HepG2 (cell line): ENCODE measurements around the gene CRIP1.

Experiments
- CREM ChIP-seq, 2 experiments: sonication (generic) in 1 of 2; formaldehyde crosslinking in 1 of 2; IDR thresholded peaks; 2 replicates each; pipeline versions ENCODE4 v1.4.0 to v1.6.1; 2016 to 2020; ENCODE audit warnings: antibody characterized with exemption in 1 of 2, mild to moderate bottlenecking in 1 of 2, missing genetic modification reagents in 1 of 2
- ELF1 ChIP-seq: sonication (generic); formaldehyde crosslinking; IDR thresholded peaks from 2 replicates; pipeline ENCODE4 v1.4.0; 2020; ENCODE audit warnings: missing genetic modification reagents
- ESRRA ChIP-seq: sonication (generic); formaldehyde crosslinking; IDR thresholded peaks from 2 replicates; pipeline ENCODE4 v1.5.1; 2020; ENCODE audit warnings: mild to moderate bottlenecking, low read depth, missing genetic modification reagents
- RBFOX2 ChIP-seq: fragments of 200-400 bp; formaldehyde crosslinking; IDR thresholded peaks from 2 replicates; pipeline ENCODE4 v1.6.1; 2017; ENCODE audit warnings: low read depth, mild to moderate bottlenecking, low read length
- RXRA ChIP-seq: sonication (generic); formaldehyde crosslinking; IDR thresholded peaks from 2 replicates; pipeline ENCODE4 v1.5.1; 2020; ENCODE audit warnings: missing genetic modification reagents
- SP2 ChIP-seq: sonication (generic); formaldehyde crosslinking; IDR thresholded peaks from 2 replicates; pipeline ENCODE4 v1.5.1; 2020; ENCODE audit warnings: mild to moderate bottlenecking, missing genetic modification reagents
- TRIM24 ChIP-seq: sonication (generic); formaldehyde crosslinking; IDR thresholded peaks from 2 replicates; pipeline ENCODE4 v1.8.0; 2022; ENCODE audit warnings: mild to moderate bottlenecking, missing genetic modification reagents
- ZNF24 ChIP-seq: fragments of 450-650 bp; IDR thresholded peaks from 2 replicates; pipeline ENCODE4 v1.6.1; 2017; ENCODE audit warnings: antibody characterized with exemption, mild to moderate bottlenecking
- ZNF569 ChIP-seq: sonication (generic); formaldehyde crosslinking; IDR thresholded peaks from 2 replicates; pipeline ENCODE4 v1.5.0; 2020; ENCODE audit warnings: mild to moderate bottlenecking, missing genetic modification reagents, moderate library complexity, borderline replicate concordance
- ZNF792 ChIP-seq: IDR thresholded peaks from 2 replicates; pipeline ENCODE4 v1.6.1; 2016
- TF ChIP-seq, protein P1 (sequence below): sonication (generic); formaldehyde crosslinking; IDR thresholded peaks from 2 replicates; pipeline ENCODE4 v1.4.0; 2020; ENCODE audit warnings: missing genetic modification reagents
- TF ChIP-seq, protein P2 (sequence below): sonication (generic); formaldehyde crosslinking; IDR thresholded peaks from 2 replicates; pipeline ENCODE4 v1.8.1; 2023; ENCODE audit warnings: missing genetic modification reagents, inconsistent platforms, borderline replicate concordance
- TF ChIP-seq, protein P3 (sequence below): sonication (generic); formaldehyde crosslinking; IDR thresholded peaks from 2 replicates; pipeline ENCODE4 v1.8.1; 2022; ENCODE audit warnings: mild to moderate bottlenecking, missing genetic modification reagents

DNA sequence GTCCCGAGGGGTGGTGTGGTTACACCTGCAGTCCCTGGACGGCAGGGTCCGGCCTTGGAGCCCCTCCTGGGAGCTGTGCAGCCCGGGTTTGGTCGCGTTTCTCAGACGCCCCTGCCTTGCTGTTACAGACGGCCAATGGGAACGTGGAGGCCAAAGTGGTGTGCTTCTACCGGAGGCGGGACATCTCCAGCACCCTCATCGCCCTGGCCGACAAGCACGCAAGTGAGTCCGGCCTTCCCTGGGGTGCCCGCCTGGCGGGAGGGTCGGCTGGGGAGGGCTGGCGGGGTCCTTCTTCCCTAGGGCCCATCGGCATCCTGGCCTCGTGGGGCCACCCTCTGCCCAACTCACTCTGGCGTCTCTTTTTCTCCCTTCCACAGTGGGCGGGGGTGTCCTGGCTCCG lies 41.4 kb upstream of the CRIP1 start:
- TF ChIP-seq, protein P1, sequence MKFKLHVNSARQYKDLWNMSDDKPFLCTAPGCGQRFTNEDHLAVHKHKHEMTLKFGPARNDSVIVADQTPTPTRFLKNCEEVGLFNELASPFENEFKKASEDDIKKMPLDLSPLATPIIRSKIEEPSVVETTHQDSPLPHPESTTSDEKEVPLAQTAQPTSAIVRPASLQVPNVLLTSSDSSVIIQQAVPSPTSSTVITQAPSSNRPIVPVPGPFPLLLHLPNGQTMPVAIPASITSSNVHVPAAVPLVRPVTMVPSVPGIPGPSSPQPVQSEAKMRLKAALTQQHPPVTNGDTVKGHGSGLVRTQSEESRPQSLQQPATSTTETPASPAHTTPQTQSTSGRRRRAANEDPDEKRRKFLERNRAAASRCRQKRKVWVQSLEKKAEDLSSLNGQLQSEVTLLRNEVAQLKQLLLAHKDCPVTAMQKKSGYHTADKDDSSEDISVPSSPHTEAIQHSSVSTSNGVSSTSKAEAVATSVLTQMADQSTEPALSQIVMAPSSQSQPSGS (CRISPR knock-in tag) = no peak
- TF ChIP-seq, protein P2, sequence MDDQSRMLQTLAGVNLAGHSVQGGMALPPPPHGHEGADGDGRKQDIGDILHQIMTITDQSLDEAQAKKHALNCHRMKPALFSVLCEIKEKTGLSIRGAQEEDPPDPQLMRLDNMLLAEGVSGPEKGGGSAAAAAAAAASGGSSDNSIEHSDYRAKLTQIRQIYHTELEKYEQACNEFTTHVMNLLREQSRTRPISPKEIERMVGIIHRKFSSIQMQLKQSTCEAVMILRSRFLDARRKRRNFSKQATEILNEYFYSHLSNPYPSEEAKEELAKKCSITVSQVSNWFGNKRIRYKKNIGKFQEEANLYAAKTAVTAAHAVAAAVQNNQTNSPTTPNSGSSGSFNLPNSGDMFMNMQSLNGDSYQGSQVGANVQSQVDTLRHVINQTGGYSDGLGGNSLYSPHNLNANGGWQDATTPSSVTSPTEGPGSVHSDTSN = no peak
- TF ChIP-seq ZNF24 (no peak), ZNF569 (CRISPR knock-in tag) (no peak), CREM (IDR thresholded peaks at IDR 0.05) (no peak), CREM (CRISPR knock-in tag; IDR thresholded peaks at IDR 0.05) (no peak), TRIM24 (CRISPR knock-in tag) (no peak), ESRRA (CRISPR knock-in tag) (no peak), ELF1 (CRISPR knock-in tag) (no peak), SP2 (CRISPR knock-in tag) (no peak), RXRA (CRISPR knock-in tag) (no peak), ZNF792 (CRISPR knock-in tag) (no peak), RBFOX2 (no peak)
- TF ChIP-seq, protein P3, sequence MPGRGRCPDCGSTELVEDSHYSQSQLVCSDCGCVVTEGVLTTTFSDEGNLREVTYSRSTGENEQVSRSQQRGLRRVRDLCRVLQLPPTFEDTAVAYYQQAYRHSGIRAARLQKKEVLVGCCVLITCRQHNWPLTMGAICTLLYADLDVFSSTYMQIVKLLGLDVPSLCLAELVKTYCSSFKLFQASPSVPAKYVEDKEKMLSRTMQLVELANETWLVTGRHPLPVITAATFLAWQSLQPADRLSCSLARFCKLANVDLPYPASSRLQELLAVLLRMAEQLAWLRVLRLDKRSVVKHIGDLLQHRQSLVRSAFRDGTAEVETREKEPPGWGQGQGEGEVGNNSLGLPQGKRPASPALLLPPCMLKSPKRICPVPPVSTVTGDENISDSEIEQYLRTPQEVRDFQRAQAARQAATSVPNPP (CRISPR knock-in tag) = no peak
